ENCODE data around the gene BHLHE41.

BHLHE41 gene

GRCh38 chr12:26096036-26096435, 28.8 kb downstream of the BHLHE41 start:
- H3K4me3 ChIP-seq (ENCODE audit: low read length) = no peak overlapping the region
- no peak for TF ChIP-seq ZNF274 (IDR thresholded peaks at IDR 0.05; ENCODE audit: low read depth, low read length)

GRCh38 chr12:26095186-26095585, 29.7 kb downstream of the BHLHE41 start:
- no peak for TF ChIP-seq ZNF274 (IDR thresholded peaks at IDR 0.05; ENCODE audit: low read depth, low read length)
- no peak overlapping the region for H3K4me3 ChIP-seq (ENCODE audit: low read length)

- no peak for TF ChIP-seq ZNF274 (IDR thresholded peaks at IDR 0.05; ENCODE audit: low read depth, low read length)
Observed at GRCh38 chr12:26092346-26093105, 32.3 kb downstream of the BHLHE41 start.

GRCh38 chr12:26091822-26092221, 33.0 kb downstream of the BHLHE41 start:
- no peak overlapping the region for H3K4me3 ChIP-seq (ENCODE audit: low read length)
- no peak for TF ChIP-seq ZNF274 (IDR thresholded peaks at IDR 0.05; ENCODE audit: low read depth, low read length)

More at GRCh38 chr12:26092346-26093105, 32.3 kb downstream of the BHLHE41 start:
- H3K4me3 ChIP-seq (ENCODE audit: low read length) = no peak overlapping the region

GRCh38 chr12:26090836-26091510, 33.9 kb downstream of the BHLHE41 start:
- no peak for TF ChIP-seq ZNF274 (IDR thresholded peaks at IDR 0.05; ENCODE audit: low read depth, low read length)
- H3K4me3 ChIP-seq (ENCODE audit: low read length) = no peak overlapping the region

- H3K4me3 ChIP-seq (ENCODE audit: low read length) = no peak overlapping the region
- no peak for TF ChIP-seq ZNF274 (IDR thresholded peaks at IDR 0.05; ENCODE audit: low read depth, low read length)
Observed at GRCh38 chr12:26088998-26089397, 35.8 kb downstream of the BHLHE41 start.

- H3K4me3 ChIP-seq (ENCODE audit: low read length) = no peak overlapping the region
- no peak for TF ChIP-seq ZNF274 (IDR thresholded peaks at IDR 0.05; ENCODE audit: low read depth, low read length)
Observed at GRCh38 chr12:26086936-26087335, 37.9 kb downstream of the BHLHE41 start.

- TF ChIP-seq ZNF274 (IDR thresholded peaks at IDR 0.05; ENCODE audit: low read depth, low read length) = no peak
- H3K4me3 ChIP-seq (ENCODE audit: low read length) = no peak overlapping the region
Observed at GRCh38 chr12:26080911-26081310, 43.9 kb downstream of the BHLHE41 start.

GRCh38 chr12:26077915-26078702, 46.7 kb downstream of the BHLHE41 start:
- TF ChIP-seq ZNF274 (IDR thresholded peaks at IDR 0.05; ENCODE audit: low read depth, low read length) = no peak
- no peak overlapping the region for H3K4me3 ChIP-seq (ENCODE audit: low read length)

All from GM08714 (cell line).